ENCODE measurements around the gene MYH10.

MYH10 gene

DNA sequence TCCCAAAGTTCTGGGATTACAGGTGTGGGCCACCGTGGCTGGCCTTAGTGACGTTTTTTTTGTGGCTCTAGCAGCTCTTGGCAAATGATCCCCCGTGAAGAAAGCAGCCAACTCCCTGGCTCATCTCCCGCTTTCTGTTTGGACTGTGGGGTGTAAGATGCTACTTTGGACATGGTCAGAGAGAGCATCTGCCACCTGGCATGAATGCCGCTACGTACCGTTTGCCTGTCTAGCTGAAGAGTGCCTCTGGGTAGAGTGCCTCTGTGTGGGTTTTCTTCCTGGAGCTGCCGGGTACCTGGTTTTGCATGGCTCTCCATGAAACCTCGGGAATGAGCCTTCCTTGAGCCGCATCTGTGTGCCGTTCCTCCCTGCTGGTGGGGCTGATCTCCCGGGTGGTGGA lies 160.6 kb downstream of the MYH10 start:
- no peak for DNase-seq

GRCh38 chr17:8468980-8469379 lies 161.5 kb downstream of the MYH10 start:
- no peak for DNase-seq

- DNase-seq = no peak
These were observed 162.4 kb downstream of the MYH10 start for GRCh38 chr17:8468127-8468526.

DNA sequence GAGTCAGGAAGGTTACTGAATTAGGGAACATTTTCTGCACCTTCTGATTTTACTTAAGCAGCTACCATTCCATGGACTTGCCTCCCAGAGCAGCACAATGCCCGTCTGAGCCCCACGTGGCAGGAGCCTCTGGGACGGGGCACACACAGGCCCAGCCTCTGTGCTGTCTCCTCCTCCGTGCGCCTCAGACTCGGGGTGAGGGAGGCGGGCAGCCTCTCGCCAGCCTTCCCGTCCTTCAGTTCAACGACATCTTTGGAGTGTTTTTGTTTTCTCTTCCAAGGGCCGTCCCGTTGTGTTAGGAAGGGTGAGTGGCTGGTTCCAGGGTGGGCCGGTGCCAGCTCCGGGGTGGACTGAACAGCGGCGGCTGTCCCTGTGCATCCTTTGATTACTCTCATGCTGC lies 163.0 kb downstream of the MYH10 start:
- DNase-seq = no peak

- DNase-seq = no peak
These were observed 163.7 kb downstream of the MYH10 start for GRCh38 chr17:8466873-8467272.

DNA sequence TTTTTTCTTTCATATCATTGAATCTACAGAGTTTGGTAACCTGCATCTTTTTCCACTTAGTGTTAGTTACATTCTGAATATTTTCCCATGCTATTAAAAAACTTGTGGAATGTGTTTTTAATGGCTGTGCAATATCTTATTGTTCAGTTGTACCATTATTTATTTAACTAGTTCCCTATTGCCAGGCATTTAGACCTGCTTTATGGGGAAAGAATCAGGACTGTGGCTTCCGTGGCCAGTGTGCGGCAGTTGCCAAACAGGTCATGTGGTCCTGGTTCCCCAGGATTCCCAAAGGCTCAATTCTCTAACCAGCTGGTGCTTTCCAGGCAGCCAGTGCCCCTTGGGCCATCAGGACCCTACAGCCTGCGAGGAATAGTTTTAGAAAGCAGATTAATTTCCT lies 164.1 kb downstream of the MYH10 start:
- DNase-seq = no peak

- DNase-seq = no peak
These were observed 164.8 kb downstream of the MYH10 start for GRCh38 chr17:8465759-8466158.

DNA sequence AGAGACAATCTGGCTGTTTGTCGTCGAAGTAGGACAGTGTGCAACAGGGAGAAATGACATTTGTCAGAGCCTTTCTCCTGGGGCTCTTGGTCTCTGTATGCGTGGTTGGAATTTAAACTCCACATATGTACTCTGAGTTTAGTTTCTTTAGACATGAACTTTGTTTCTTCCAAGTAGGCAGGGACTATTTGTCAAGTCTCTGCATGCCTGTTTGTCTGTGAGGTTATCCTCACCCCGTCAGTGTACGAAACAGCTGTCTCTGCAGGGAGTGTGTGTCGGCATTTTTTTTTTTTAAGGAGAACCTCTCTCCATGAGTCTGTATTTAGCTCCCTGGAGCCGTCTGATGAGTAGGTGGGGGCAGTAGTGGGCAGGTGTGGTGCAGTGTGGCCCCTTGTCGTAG lies 165.2 kb downstream of the MYH10 start:
- DNase-seq = no peak

GRCh38 chr17:8464941-8465340 lies 165.6 kb downstream of the MYH10 start:
- no peak for DNase-seq

DNA sequence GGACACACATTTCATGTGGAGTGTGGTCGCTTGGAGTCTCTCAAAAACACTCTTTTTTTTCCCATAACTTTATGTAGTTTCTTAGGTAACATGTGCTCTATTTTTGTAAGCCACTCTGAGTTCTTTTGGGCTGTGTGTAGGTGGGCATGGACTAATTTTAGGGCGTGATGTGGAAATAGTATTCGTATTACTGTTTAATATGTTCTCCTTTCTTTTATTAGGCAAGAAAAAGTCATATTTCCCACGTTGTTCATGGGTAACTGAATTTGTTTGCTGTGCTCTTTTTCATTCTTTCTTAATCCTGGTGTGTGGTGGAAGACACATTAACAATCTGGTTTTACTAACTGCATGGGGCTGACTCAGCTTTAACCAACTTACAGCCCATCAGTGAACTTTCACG lies 167.4 kb downstream of the MYH10 start:
- no peak for DNase-seq

- DNase-seq = no peak
These were observed 168.0 kb downstream of the MYH10 start for GRCh38 chr17:8462564-8462963.

GRCh38 chr17:8459831-8460230 lies 170.7 kb downstream of the MYH10 start:
- DNase-seq = no peak

DNA sequence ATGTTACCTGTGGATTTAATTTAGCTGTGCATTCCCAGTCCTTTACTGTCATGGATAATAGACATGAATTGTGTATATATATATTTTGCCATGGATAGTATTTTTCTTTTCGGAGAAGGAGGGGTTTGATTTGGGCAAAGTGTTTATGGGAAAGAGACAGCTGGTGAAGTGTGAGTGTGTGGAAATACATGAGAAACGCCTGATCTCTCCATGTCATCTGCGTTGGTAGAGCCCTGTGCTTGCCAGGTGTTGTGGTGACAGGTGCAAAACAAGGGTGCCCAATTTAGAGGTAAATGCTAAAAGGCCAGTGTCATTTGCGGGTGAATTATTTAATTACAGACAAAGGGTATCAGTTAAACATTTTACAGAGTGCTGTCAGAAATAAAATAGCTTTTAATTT lies 171.4 kb downstream of the MYH10 start:
- no peak for DNase-seq

- no peak for DNase-seq
These were observed 172.4 kb downstream of the MYH10 start for GRCh38 chr17:8458128-8458527.

DNA sequence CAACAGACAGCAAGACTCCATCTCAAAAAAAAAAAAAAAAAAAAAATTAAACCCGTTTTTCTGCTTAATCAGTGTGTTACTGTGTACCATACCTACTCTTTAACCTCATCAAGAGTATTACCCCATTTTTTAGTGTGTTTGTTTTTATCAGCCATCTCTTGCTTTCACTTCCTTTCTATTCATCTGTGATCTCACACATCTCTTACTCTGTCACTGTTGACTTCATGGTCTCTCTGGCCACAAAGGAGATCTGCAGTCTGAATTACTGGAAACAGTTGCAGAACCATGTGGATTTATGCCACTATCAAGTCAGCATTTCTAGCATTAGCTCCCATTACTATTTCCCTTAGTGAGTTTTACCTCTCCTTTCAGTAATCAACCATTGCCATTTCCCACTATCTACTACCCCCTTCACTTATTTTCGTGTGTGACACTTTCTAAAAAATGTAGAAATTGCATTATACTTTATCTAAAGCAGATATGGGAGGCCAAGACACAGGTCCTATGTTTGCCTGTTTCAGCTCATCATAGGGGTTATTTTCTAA lies 174.8 kb downstream of the MYH10 start:
- no peak for DNase-seq

GRCh38 chr17:8453326-8453725 lies 177.2 kb downstream of the MYH10 start:
- DNase-seq = no peak

DNA sequence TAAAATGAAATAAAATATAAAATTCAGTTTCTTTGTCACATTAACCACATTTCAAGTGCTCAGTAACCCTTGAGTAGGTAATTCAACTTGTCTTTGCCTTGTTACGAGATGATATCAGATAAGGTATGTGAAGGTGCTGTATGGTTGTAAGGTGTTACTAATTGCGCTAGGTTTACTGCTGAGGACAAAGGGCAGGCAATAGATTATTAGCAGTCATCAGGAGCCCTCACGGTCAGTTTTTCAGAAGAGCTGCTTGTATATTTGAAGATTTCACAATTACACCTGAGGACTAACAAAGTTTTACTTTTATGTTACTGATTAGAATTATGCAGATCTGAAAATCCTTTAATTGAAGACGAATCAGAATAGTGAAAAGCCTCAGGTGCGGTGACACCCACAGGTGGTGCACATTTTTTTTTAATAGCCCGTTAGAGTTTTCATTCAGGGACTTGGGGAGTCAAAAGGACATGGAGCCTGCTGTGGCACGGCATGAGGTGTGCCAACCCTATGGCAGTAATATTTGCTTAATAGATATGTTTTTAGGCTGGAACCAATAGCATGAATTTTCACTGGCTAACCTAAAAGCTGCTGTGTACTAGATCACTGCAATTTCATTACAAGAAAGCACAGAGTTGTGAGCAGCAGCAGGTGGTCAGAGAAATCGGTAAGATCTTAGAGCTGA lies 178.5 kb downstream of the MYH10 start:
- no peak for DNase-seq

DNA sequence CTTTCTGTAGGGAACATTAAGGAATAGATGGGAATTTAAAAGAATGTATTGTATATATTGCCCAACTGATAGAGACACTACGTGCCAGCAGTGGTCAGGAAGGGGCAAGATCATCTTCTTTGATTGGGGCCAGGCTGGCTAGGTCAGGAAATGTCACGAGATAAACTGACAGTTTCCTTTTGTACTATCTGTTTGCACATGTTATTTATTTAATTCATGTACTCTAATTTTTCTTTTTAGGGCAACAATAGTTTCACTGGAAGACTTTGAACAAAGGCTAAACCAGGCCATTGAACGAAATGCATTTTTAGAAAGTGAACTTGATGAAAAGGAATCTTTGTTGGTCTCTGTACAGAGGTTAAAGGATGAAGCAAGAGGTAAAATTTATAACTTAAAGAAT lies 182.2 kb downstream of the MYH10 start:
- no peak for DNase-seq

DNA sequence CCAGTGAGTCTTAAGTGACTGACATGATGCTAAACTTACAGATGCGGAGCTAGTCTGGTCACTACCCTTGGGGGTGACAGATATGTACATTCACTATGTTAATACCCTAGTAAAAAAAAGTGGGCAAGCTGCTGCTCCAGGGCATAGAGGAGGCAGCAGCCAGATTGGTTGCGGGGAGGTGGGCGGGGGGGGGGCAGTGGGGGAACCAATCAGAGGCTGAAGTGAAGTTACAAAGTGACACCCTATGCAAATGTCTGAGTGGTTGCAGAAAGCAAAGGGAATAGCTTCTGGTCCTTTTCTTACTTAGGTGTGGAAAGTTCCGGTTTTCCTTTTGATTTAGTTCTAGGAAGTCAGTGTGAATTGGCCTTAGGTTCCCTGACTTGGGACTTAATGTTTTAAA lies 182.7 kb downstream of the MYH10 start:
- DNase-seq = no peak

- no peak for DNase-seq
These were observed 185.0 kb downstream of the MYH10 start for GRCh38 chr17:8445536-8445935.

GRCh38 chr17:8444494-8444893 lies 186.0 kb downstream of the MYH10 start:
- no peak for DNase-seq

GRCh38 chr17:8443756-8444155 lies 186.8 kb downstream of the MYH10 start:
- no peak for DNase-seq

- DNase-seq = no peak
These were observed 188.2 kb downstream of the MYH10 start for GRCh38 chr17:8442310-8442709.

DNA sequence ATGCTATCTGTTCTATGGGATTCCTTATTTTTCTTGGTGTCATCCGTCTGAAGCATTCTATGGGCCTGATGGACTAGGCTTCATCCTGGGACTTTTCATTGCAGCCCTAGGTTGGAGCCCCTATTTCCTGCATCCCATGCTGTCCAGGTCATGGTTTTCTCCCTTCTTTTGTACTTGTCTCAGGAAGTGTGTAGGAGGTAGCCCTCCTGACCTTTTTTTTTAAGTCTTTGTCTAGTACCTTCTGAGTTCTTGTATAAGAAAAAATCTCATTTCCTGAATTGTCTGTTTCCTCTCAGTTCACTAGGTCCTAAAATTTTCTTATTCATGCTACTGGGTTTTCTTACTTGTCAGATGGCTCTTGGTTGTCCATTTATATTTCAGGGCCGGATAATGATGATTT lies 188.8 kb downstream of the MYH10 start:
- no peak for DNase-seq

DNA sequence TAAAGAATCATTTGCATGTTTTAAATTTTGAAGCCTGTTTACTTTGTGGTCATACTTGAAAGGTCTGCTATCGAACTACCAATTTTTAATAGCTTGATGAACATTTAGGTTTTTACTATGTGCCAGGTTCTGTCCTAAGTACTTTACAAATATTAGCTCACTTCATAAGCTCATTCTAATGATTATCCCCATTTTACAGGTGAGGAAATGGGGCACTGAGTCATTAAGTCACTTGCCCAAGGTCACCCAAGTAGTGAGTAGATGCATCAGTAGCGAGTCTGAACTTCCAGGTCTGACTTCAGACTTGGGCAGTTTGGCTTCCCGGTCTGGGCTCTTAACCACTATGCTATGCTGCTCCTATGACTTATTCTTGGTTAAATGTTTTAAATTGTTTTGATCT lies 190.8 kb downstream of the MYH10 start:
- no peak for DNase-seq

All from activated effector memory CD4-positive, alpha-beta T cell treated with anti-CD3 and anti-CD28 coated beads, Interleukin-2, amount 50 U/mL, for 16 hours (primary cell).